ENCODE data around the gene DENND2C.

The DENND2C gene

GRCh38 chr1:114545796-114546195, 124.1 kb downstream of the DENND2C start:
- Histone ChIP-seq H3K27me3 (ENCODE audit: insufficient read depth, low read length) (no peaks in the 10 kb centered on the region), H2AFZ (ENCODE audit: low read depth, low read length) (no peak overlapping the region), H3K4me3 (ENCODE audit: low read length) (no peak overlapping the region), H3K4me1 (ENCODE audit: insufficient read depth, low read length) (no peaks in the 10 kb centered on the region), H3K9me3 (ENCODE audit: low read length) (no peaks in the 10 kb centered on the region), H3K36me3 (ENCODE audit: insufficient read depth, low read length) (no peaks in the 10 kb centered on the region)

DNA sequence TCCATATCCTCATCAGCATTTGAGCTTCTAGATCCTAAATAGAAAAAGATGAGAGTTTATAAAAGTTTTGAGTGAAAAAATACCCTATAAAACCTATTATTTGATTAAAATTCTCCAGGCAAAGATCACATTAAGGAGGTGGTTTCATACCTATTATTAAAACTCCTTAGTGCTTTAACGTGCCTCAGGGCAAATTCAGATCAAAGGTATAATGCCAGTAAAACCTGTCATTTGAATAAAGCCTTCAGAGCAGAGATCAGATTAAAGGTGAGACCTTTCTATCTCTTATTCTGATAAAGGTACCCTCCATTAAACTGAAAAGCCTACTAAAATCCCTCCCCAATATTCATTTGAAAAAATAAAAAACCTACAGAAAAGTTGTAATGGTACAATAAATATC, 124.5 kb downstream of the DENND2C start:
- Histone ChIP-seq H3K4me3 (ENCODE audit: low read length) (no peak overlapping the region), H3K27me3 (ENCODE audit: insufficient read depth, low read length) (no peaks in the 10 kb centered on the region), H2AFZ (ENCODE audit: low read depth, low read length) (no peak overlapping the region), H3K36me3 (ENCODE audit: insufficient read depth, low read length) (no peaks in the 10 kb centered on the region), H3K9me3 (ENCODE audit: low read length) (no peaks in the 10 kb centered on the region), H3K4me1 (ENCODE audit: insufficient read depth, low read length) (no peaks in the 10 kb centered on the region)

GRCh38 chr1:114540821-114541220, 129.0 kb downstream of the DENND2C start:
- Histone ChIP-seq H3K27me3 (ENCODE audit: insufficient read depth, low read length) (no peaks in the 10 kb centered on the region), H3K9me3 (ENCODE audit: low read length) (no peaks in the 10 kb centered on the region), H2AFZ (ENCODE audit: low read depth, low read length) (no peak overlapping the region), H3K36me3 (ENCODE audit: insufficient read depth, low read length) (no peaks in the 10 kb centered on the region), H3K4me1 (ENCODE audit: insufficient read depth, low read length) (no peaks in the 10 kb centered on the region), H3K4me3 (ENCODE audit: low read length) (no peak overlapping the region)

DNA sequence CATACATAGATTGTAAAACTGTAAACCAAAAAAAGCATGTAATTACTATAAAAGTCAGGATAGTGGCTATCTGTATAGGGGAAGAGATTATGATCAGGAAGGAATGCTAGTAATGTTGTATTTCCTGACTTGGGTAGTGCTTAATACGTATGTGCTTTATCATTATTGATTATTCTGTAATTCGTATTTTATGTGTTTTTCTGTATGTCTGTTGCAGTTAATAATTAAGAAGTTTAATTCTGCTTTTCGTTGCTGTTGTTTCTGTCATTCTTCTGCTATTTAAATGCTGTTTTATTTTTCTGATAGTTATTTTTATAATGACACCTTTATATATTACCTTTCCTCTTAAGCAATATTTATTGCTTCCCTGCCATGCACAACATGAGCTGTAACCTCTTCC, 129.6 kb downstream of the DENND2C start:
- no peak overlapping the region for H2AFZ ChIP-seq (ENCODE audit: low read depth, low read length)
- H3K36me3 ChIP-seq (ENCODE audit: insufficient read depth, low read length): no peaks in the 10 kb centered on the region
- H3K27me3 ChIP-seq (ENCODE audit: insufficient read depth, low read length): no peaks in the 10 kb centered on the region
- H3K4me3 ChIP-seq (ENCODE audit: low read length): no peak overlapping the region
- H3K9me3 ChIP-seq (ENCODE audit: low read length): no peaks in the 10 kb centered on the region
- H3K4me1 ChIP-seq (ENCODE audit: insufficient read depth, low read length): no peaks in the 10 kb centered on the region

- Histone ChIP-seq H3K27me3 (ENCODE audit: insufficient read depth, low read length) (no peaks in the 10 kb centered on the region), H3K4me1 (ENCODE audit: insufficient read depth, low read length) (no peaks in the 10 kb centered on the region), H3K4me3 (ENCODE audit: low read length) (no peak overlapping the region), H2AFZ (ENCODE audit: low read depth, low read length) (no peak overlapping the region), H3K36me3 (ENCODE audit: insufficient read depth, low read length) (no peaks in the 10 kb centered on the region), H3K9me3 (ENCODE audit: low read length) (no peaks in the 10 kb centered on the region)
These were observed 133.8 kb downstream of the DENND2C start for GRCh38 chr1:114536043-114536442.

DNA sequence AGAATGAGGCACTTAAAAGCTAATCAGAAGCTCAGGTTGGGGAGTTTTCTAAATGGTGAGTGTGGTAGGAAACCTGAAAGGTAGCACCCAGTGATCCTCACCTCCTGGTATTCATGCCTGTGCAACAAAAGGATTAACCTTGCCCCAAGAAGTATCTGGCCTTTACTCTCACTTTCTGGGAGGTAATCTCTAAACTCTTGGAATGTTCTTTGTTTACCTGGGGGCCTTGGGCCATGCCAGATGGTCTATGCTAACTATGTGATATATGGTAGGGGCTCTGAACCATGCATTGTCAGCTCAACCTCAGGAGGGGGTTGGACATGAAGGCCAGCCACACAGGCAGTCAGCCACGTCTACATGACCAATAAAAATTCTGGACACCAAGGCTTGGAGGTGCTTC, 134.4 kb downstream of the DENND2C start:
- Histone ChIP-seq H3K27me3 (ENCODE audit: insufficient read depth, low read length) (no peaks in the 10 kb centered on the region), H2AFZ (ENCODE audit: low read depth, low read length) (no peak overlapping the region), H3K4me1 (ENCODE audit: insufficient read depth, low read length) (no peaks in the 10 kb centered on the region), H3K36me3 (ENCODE audit: insufficient read depth, low read length) (no peaks in the 10 kb centered on the region), H3K4me3 (ENCODE audit: low read length) (no peak overlapping the region), H3K9me3 (ENCODE audit: low read length) (no peaks in the 10 kb centered on the region)

Measured in neuron (in vitro differentiated cells).